ENCODE measurements around the gene PNPLA7. TPM values are rescaled to one million over a fixed set of nuclear protein-coding genes. Genes with fewer than 3 reads are reported as not detected.

The PNPLA7 gene
- total and polyA plus RNA-seq, 2 of the 4 experiments (the other 2 are of a cell fraction): under 0.01 to 0.89 TPM

DNA sequence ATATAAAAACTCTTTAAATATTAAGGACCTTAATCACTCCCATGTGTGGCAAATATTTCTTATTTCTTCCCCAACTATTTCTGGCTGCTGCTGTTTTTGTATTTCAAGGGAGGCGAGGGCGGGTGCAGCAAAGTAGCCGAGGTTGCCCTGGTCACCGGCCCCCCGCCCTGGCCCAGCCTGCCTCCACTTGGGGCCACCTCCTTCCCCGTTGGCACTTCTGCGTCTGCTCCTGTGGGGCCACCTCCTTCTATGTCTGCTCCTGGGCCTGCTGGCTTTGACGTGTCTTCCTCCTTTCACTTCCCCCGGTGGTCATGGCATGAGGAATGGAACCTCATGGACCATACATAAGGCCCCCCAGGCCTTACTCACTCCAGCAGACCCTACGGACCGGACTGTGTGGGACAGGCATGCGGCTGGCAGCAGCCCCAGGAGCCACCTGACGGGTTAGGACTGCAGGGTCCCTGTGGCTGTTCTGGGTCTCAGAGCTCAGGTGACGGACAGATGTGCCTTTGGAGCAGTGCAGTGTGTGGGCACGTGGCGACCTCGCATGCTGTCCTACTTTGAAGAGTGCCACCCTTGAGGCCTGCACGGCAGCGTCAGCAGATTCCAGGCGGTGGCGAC lies 103.2 kb downstream of the PNPLA7 start:
- ChIA-PET CTCF (no interaction called here), POLR2A (ENCODE audit: unreplicated experiment) (no interaction called here)
- 88% methylated on average over 13 of the region's 21 CpGs; no CpG with 5 or more reads in 1 of the 2 experiments for WGBS, 2 experiments (ENCODE audit: extremely low coverage in 2 of 2, insufficient read length in 1 of 2)
- Histone ChIP-seq H4K5ac (ENCODE audit: low read depth, low read length) (no peak overlapping the region), H4K20me1 (ENCODE audit: insufficient read depth, low read length) (peaks cover 4% of the 10 kb centered on the region; the same call in 1 of the 2 replicates), H2BK15ac (ENCODE audit: low read depth, low read length) (no peak overlapping the region), H3K56ac (ENCODE audit: extremely low read depth, insufficient read depth, low read length) (no peak overlapping the region), H3K9ac (ENCODE audit: low read depth, low read length) (no peak overlapping the region), H3K9me1 (ENCODE audit: insufficient read depth, low read length) (no peaks in the 10 kb centered on the region), H4K91ac (ENCODE audit: insufficient read depth, low read depth, low read length) (no peak overlapping the region), H2BK5ac (ENCODE audit: low read depth, low read length, poor library complexity, severe bottlenecking) (no peak overlapping the region), H3K4me1 (ENCODE audit: control insufficient read depth, insufficient read depth, low read length) (peaks cover 2% of the 10 kb centered on the region; the same call in 1 of the 2 replicates), H3K27ac (ENCODE audit: insufficient read depth, low read length) (no peak overlapping the region), H2AK9ac (replicated peaks; ENCODE audit: low read depth, low read length, poor library complexity) (no peak overlapping the region), H3K9me3 (ENCODE audit: control insufficient read depth, insufficient read depth, low read length) (no peaks in the 10 kb centered on the region), H3K4me3 (ENCODE audit: insufficient read depth, low read depth, low read length) (no peak overlapping the region), H4K8ac (ENCODE audit: low read depth in 2 of 2, low read length in 2 of 2) (no peak overlapping the region), H3K14ac (replicated peaks; ENCODE audit: low read depth, low read length) (no peak overlapping the region), H3K4me2 (ENCODE audit: low read depth, low read length) (no peak overlapping the region), H3K18ac (ENCODE audit: low read depth, low read length) (no peak overlapping the region), H3K23ac (ENCODE audit: low read depth, low read length) (no peak overlapping the region), H2AFZ (replicated peaks; ENCODE audit: low read length, poor library complexity) (no peak overlapping the region), H3K36me3 (ENCODE audit: control insufficient read depth, insufficient read depth, low read length) (peaks cover 18% of the 10 kb centered on the region), H2BK120ac (ENCODE audit: low read depth, low read length) (no peak overlapping the region), H3K27me3 (ENCODE audit: control insufficient read depth, insufficient read depth, low read length) (peaks cover 3% of the 10 kb centered on the region; the same call in 1 of the 2 replicates), H3K4ac (ENCODE audit: low read depth, low read length) (no peak overlapping the region), H2BK20ac (ENCODE audit: low read depth, low read length) (no peak overlapping the region), H2AK5ac (ENCODE audit: low read depth, low read length) (no peak overlapping the region), H3K79me1 (ENCODE audit: low read depth in 1 of 2, low read length in 2 of 2) (no peaks in the 10 kb centered on the region)
- ATAC-seq (ENCODE audit: low read depth) (no peak), DNase-seq (no peak)
- TF ChIP-seq MAFK (IDR thresholded peaks at IDR 0.05; ENCODE audit: low read depth, low read length) (no peak), NFE2L2 (IDR thresholded peaks at IDR 0.05; ENCODE audit: low read depth, low read length) (no peak), RAD21 (IDR thresholded peaks at IDR 0.05; ENCODE audit: low read length) (no peak), RFX5 (IDR thresholded peaks at IDR 0.05; ENCODE audit: low read depth, low read length) (no peak)
- TF ChIP-seq, protein P1, sequence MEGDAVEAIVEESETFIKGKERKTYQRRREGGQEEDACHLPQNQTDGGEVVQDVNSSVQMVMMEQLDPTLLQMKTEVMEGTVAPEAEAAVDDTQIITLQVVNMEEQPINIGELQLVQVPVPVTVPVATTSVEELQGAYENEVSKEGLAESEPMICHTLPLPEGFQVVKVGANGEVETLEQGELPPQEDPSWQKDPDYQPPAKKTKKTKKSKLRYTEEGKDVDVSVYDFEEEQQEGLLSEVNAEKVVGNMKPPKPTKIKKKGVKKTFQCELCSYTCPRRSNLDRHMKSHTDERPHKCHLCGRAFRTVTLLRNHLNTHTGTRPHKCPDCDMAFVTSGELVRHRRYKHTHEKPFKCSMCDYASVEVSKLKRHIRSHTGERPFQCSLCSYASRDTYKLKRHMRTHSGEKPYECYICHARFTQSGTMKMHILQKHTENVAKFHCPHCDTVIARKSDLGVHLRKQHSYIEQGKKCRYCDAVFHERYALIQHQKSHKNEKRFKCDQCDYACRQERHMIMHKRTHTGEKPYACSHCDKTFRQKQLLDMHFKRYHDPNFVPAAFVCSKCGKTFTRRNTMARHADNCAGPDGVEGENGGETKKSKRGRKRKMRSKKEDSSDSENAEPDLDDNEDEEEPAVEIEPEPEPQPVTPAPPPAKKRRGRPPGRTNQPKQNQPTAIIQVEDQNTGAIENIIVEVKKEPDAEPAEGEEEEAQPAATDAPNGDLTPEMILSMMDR (conservative IDR thresholded peaks at IDR 0.05; ENCODE audit: low read depth, low read length): no peak
- intact Hi-C loops (cut with micrococcal nuclease) (no loop called here), in situ Hi-C loops (cut with MboI; ENCODE audit: low sequenced_read_pairs) (no loop called here), dilution Hi-C loops (cut with HindIII; ENCODE audit: low sequenced_read_pairs, unreplicated experiment) (no loop called here)
- BruUV-seq (replicated peaks): no TSS peak

Measured in IMR-90 (cell line).